Osteoblast (primary cell): Measurements from ENCODE around the gene RACGAP1. TPM values are rescaled to one million over a fixed set of nuclear protein-coding genes. Genes with fewer than 3 reads are reported as not detected.

ENCODE experiments used
- DNase-seq: peaks from one replicate; pipeline ENCODE4 v3.0.0; 2011; ENCODE audit warnings: low spot score, mixed read lengths; ENCODE audit not compliant: insufficient read length; ENCODE audit errors: missing footprints
- H2AFZ ChIP-seq: 2 replicates; pipeline ENCODE4 v1.6.0; 2011; ENCODE audit warnings: mild to moderate bottlenecking, low read length
- H3K27ac ChIP-seq: 2 replicates; pipeline ENCODE4 v1.5.1; 2011; ENCODE audit warnings: mild to moderate bottlenecking, low read depth, low read length, moderate library complexity
- H3K27me3 ChIP-seq: 2 replicates; pipeline ENCODE4 v1.6.0; 2012; ENCODE audit warnings: mild to moderate bottlenecking, control low read depth, inconsistent platforms, low read length, moderate library complexity; ENCODE audit not compliant: insufficient read depth
- H3K36me3 ChIP-seq: 2 replicates; pipeline ENCODE4 v1.5.1; 2011; ENCODE audit warnings: mild to moderate bottlenecking, low read length, control low read depth, moderate library complexity; ENCODE audit not compliant: insufficient read depth
- H3K4me1 ChIP-seq: 2 replicates; pipeline ENCODE4 v1.5.1; 2011; ENCODE audit warnings: mild to moderate bottlenecking, low read length, control low read depth, moderate library complexity; ENCODE audit not compliant: insufficient read depth
- H3K4me2 ChIP-seq: 2 replicates; pipeline ENCODE4 v1.6.0; 2011; ENCODE audit warnings: mild to moderate bottlenecking, low read length; ENCODE audit not compliant: insufficient read depth
- H3K4me3 ChIP-seq: fragments of 200-600 bp; sonication (generic); 3 replicates; pipeline ENCODE4 v1.5.1; 2012; ENCODE audit warnings: mild to moderate bottlenecking, low read length, inconsistent platforms; ENCODE audit not compliant: insufficient read depth
- H3K79me2 ChIP-seq: 2 replicates; pipeline ENCODE4 v1.6.0; 2012; ENCODE audit warnings: mild to moderate bottlenecking, low read length, control low read depth, inconsistent platforms; ENCODE audit not compliant: insufficient read depth
- H3K9me3 ChIP-seq: 2 replicates; pipeline ENCODE4 v1.5.1; 2011; ENCODE audit warnings: low read depth, low read length, control low read depth
- H4K20me1 ChIP-seq: 2 replicates; pipeline ENCODE4 v1.6.0; 2012; ENCODE audit warnings: mild to moderate bottlenecking, low read length, control low read depth; ENCODE audit not compliant: insufficient read depth
- CTCF ChIP-seq: IDR thresholded peaks from 2 replicates; pipeline ENCODE4 v1.5.1; 2011; ENCODE audit warnings: mild to moderate bottlenecking, low read depth, low read length, moderate library complexity; ENCODE audit errors: extremely low read depth
- total RNA-seq: library from RNA; depleted of rRNA; stranded (reverse); fragments of >200 nt; gene quantifications from 2 replicates; pipeline ENCODE4 v1.2.3, GENCODE V29; 2012

The RACGAP1 gene
- total RNA-seq: 12.7 and 16.5 TPM in 2 replicates

GRCh38 chr12:50025187-50026059 lies at the start of gene RACGAP1:
RACGAP1 (minus strand) TSS chr12:50025494; CDS start chr12:50016715, 8,779 bp downstream.
- Histone ChIP-seq H3K36me3 (no peaks in the 10 kb centered on the region), H3K4me1 (peaks cover 26% of the 10 kb centered on the region), H4K20me1 (no peaks in the 10 kb centered on the region), H3K4me2 (peak within 1 kb of the TSS; percentile 89), H3K9me3 (no peaks in the 10 kb centered on the region), H3K27me3 (no peaks in the 10 kb centered on the region), H3K4me3 (peak within 1 kb of the TSS; percentile 92), H2AFZ (peak within 1 kb of the TSS; percentile 94), H3K27ac (peak within 1 kb of the TSS; percentile 71), H3K79me2 (peaks cover 49% of the 10 kb centered on the region)
- no peak for TF ChIP-seq CTCF
- DNase-seq: peak; percentile 97

GRCh38 chr12:50073712-50074111 lies 48.4 kb upstream of the RACGAP1 start:
- Histone ChIP-seq H4K20me1 (no peaks in the 10 kb centered on the region), H3K4me1 (peaks cover 9% of the 10 kb centered on the region), H3K79me2 (no peaks in the 10 kb centered on the region), H2AFZ (no peak overlapping the region), H3K27ac (no peak overlapping the region), H3K4me2 (no peak overlapping the region), H3K36me3 (no peaks in the 10 kb centered on the region), H3K27me3 (no peaks in the 10 kb centered on the region), H3K4me3 (no peak overlapping the region), H3K9me3 (no peaks in the 10 kb centered on the region)
- DNase-seq: peak; percentile 36
- TF ChIP-seq CTCF: no peak

- no peak overlapping the region for H2AFZ ChIP-seq
- no peak overlapping the region for H3K4me2 ChIP-seq
- TF ChIP-seq CTCF: no peak
Observed at GRCh38 chr12:50073206-50073605, 47.9 kb upstream of the RACGAP1 start.

GRCh38 chr12:50072198-50072907 lies 47.1 kb upstream of the RACGAP1 start:
- Histone ChIP-seq H3K27ac (no peak overlapping the region), H3K4me3 (no peak overlapping the region), H4K20me1 (no peaks in the 10 kb centered on the region), H3K36me3 (no peaks in the 10 kb centered on the region), H3K4me1 (peaks cover 9% of the 10 kb centered on the region), H3K79me2 (no peaks in the 10 kb centered on the region), H3K27me3 (no peaks in the 10 kb centered on the region), H3K4me2 (no peak overlapping the region), H3K9me3 (no peaks in the 10 kb centered on the region), H2AFZ (no peak overlapping the region)
- peak; percentile 50 for DNase-seq
- TF ChIP-seq CTCF: no peak

More at GRCh38 chr12:50073206-50073605, 47.9 kb upstream of the RACGAP1 start:
- peaks cover 9% of the 10 kb centered on the region for H3K4me1 ChIP-seq
- H3K27me3 ChIP-seq: no peaks in the 10 kb centered on the region
- no peaks in the 10 kb centered on the region for H3K79me2 ChIP-seq
- peak; percentile 9 for DNase-seq
- no peak overlapping the region for H3K27ac ChIP-seq
- H4K20me1 ChIP-seq: no peaks in the 10 kb centered on the region
- no peak overlapping the region for H3K4me3 ChIP-seq
- H3K9me3 ChIP-seq: no peaks in the 10 kb centered on the region
- no peaks in the 10 kb centered on the region for H3K36me3 ChIP-seq
